NK-92 (cell line): ENCODE data around the gene OR2F1.
"Not testable (repeated sequence)": the region's sequence is repeated elsewhere in the genome, so short reads cannot be mapped to it uniquely, and the experiment has no call there.

Source experiments
- DNase-seq: peaks from one replicate; lab custom pipeline; 2025; ENCODE audit not compliant: unreplicated experiment; lab: John Stamatoyannopoulos, UW

Gene OR2F1

DNA sequence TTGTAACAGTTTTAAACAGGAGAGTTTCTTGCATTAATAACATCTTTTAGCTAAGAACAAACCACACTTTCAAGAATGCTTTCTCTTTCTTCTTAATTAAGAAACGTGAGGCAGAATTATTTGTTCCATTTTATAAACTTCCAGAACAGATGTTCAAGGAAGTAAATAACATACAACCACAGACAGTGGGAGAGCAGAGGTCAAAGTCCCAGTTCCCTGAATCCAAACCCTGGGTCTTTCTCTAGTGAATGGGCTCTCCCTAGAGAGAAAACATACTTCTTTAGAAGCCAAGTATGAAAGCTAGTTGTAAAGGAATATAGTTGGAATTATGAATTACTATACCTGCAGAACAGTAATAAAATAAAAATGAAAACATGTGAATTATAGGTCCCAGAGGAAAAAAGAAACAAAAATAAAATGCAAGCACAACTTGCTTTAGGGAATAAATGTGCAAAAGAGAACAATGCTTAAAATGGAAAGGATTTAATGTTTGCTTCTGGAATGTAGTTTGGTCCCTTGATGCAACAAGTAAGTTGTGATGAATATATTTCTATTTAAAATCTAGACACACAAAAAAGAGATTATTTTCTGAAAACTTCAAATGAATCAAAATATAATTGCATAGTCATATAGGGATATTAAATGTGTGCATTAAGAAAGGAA is 51.5 kb downstream of the OR2F1 start:
- DNase-seq, result no peak

DNA sequence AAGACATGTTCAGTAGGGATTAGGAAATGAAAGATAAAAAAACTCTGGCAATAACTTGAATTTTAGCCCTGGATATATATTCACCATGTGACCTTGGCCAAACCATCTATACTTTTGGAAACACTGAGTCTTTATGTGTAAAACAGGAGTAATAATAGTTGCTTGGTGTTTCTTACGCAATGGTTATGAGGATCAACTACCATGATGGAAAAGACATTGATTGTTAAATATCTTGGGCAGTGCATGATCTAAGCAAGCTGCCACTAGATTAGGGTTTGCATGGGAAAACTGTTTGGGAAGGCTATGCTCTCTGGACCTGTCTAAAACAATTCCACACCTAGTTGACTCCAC is 52.0 kb downstream of the OR2F1 start:
- DNase-seq, result no peak

DNA sequence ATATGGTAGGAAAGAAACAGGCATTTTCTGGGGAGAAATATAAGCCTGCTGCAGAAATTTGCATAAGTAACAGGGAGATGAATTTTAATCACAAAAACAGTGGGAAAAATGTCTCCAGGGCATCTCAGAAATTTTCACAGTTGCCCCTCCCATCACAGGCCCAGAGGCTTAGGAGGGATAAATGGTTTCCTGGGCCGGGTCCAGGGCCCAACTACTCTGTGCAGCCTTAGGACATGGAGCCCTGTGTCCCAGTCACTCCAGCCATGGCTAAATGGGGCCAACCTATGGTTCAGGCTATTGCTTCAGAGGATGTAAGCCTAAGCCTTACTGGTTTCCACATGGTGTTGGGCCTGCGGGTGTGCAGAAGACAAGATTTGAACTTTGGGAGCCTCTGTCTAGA is 54.7 kb downstream of the OR2F1 start:
- DNase-seq, result no peak

DNA sequence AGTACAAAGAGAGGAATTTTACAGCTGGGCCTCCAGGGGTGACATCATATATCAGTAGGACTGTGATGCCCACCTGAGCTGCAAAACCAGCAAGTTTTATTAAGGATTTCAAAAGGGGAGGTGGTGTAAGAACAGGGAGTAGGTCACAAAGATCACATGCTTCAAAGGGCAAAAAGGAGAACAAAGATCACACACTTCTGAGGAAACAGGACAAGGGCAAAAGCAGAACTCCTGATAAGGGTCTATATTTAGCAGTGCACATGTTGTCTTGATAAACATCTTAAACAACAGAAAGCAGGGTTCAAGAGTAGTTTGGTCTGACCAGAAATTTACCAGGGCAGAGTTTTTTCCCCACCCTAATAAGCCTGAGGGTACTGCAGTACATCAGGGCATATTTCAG is 55.4 kb downstream of the OR2F1 start:
- not testable (repeated sequence) for DNase-seq

DNA sequence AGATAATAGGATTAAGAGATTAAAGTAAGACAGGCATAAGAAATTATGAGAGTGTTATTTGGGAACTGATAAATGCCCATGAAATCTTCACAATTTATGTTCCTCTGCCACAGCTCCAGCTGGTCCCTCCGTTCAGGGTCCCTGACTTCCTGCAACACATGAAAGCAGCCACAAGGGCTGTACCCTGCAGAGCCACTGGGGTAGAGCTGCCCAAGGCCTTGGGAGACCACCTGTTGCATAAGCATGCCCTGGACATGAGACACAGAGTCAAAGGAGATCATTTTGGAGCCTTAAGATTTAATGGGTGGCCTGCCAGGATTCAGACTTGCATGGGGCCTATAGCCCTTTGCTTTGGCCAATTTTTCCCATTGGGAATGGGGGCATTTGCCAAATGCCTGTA is 56.2 kb downstream of the OR2F1 start:
- not testable (repeated sequence) for DNase-seq

DNA sequence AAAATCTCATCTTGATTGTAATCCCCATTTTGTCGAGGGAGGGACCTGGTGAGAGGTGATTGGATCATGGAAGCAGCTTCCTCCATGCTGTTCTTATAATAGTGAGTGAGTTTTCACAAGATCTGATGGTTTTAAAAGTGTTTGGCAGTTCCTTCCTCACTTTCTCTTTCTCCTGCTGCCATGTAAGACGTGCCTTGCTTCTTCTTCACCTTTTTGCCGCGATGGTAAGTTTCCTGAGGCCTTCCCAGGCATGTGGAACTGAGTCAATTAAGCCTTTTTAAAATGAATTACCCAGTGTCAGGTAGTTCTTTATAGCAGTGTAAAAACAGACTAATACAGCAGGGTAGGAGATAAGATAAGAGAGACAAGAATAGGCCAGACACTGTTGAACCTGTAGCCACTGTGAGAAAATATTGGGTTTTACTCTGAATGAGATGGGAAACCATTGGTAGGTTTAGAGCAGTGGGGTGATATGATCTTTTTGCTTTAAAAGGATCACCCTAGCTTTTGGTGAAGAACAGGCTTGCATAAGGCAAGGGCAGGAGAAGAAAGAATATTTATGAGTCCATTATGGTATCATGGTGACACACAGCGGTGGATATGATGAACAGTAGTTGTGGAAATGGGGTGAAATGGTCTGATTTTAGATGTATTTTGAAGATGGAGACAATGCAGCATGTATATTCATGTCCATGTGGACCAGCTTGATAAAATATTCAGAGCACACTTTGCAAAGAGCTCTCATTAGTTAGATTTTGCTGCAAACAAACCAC is 57.0 kb downstream of the OR2F1 start:
- DNase-seq, result no peak
